DMS 273 (cell line): ENCODE measurements around the gene CTH.
"Not testable (repeated sequence)": the region's sequence is repeated elsewhere in the genome, so short reads cannot be mapped to it uniquely, and the experiment has no call there.

ENCODE experiments used
- DNase-seq: peaks from one replicate; lab custom pipeline; 2025; ENCODE audit not compliant: unreplicated experiment; lab: John Stamatoyannopoulos, UW

Gene CTH

GRCh38 chr1:70405780-70406416 is 5.2 kb upstream of the CTH start:
- DNase-seq: no peak

GRCh38 chr1:70409136-70409535 is 1.9 kb upstream of the CTH start:
- no peak for DNase-seq

- no peak for DNase-seq
Measured at GRCh38 chr1:70411360-70411844, 334 bp downstream of the CTH start.

GRCh38 chr1:70415882-70416281 is 4.8 kb downstream of the CTH start:
- no peak for DNase-seq

GRCh38 chr1:70418973-70419734 is 8.1 kb downstream of the CTH start:
- DNase-seq: not testable (repeated sequence)

- DNase-seq: no peak
Measured at GRCh38 chr1:70420320-70420719, 9.3 kb downstream of the CTH start.

- peak; percentile 63 for DNase-seq
Measured at GRCh38 chr1:70426154-70427131, 15.4 kb downstream of the CTH start.

- no peak for DNase-seq
Measured at GRCh38 chr1:70427976-70428375, 16.9 kb downstream of the CTH start.

- DNase-seq: no peak
Measured at GRCh38 chr1:70429219-70429618, 18.2 kb downstream of the CTH start.

- DNase-seq: no peak
Measured at GRCh38 chr1:70429757-70430156, 18.7 kb downstream of the CTH start.

GRCh38 chr1:70431317-70431716 is 20.2 kb downstream of the CTH start:
- no peak for DNase-seq

- no peak for DNase-seq
Measured at GRCh38 chr1:70431874-70432273, 20.8 kb downstream of the CTH start.

GRCh38 chr1:70434253-70434859 is 23.3 kb downstream of the CTH start:
- no peak for DNase-seq

- DNase-seq: peak; percentile 17
Measured at GRCh38 chr1:70436622-70437251, 25.7 kb downstream of the CTH start.

- no peak for DNase-seq
Measured at GRCh38 chr1:70438529-70438928, 27.5 kb downstream of the CTH start.

- DNase-seq: peak; percentile 68
Measured at GRCh38 chr1:70440642-70441391, 29.7 kb downstream of the CTH start.

- DNase-seq: no peak
Measured at GRCh38 chr1:70441392-70442035, 30.4 kb downstream of the CTH start.

- DNase-seq: no peak
Measured at GRCh38 chr1:70442490-70442889, 31.4 kb downstream of the CTH start.

GRCh38 chr1:70443739-70444138 is 32.7 kb downstream of the CTH start:
- DNase-seq: no peak
